HG03575 (cell line): ENCODE results near the gene OTOS.

Experiments used
- ATAC-seq: cut with Tn5 transposase; IDR thresholded peaks from one replicate; pipeline ENCODE4 v1.9.1; 2021; ENCODE audit not compliant: unreplicated experiment, insufficient number of reproducible peaks, low FRiP score; ENCODE audit errors: extremely low read depth

Gene OTOS

GRCh38 chr2:240155745-240156390 lies 15.4 kb upstream of the OTOS start:
- ATAC-seq, result no peak

DNA sequence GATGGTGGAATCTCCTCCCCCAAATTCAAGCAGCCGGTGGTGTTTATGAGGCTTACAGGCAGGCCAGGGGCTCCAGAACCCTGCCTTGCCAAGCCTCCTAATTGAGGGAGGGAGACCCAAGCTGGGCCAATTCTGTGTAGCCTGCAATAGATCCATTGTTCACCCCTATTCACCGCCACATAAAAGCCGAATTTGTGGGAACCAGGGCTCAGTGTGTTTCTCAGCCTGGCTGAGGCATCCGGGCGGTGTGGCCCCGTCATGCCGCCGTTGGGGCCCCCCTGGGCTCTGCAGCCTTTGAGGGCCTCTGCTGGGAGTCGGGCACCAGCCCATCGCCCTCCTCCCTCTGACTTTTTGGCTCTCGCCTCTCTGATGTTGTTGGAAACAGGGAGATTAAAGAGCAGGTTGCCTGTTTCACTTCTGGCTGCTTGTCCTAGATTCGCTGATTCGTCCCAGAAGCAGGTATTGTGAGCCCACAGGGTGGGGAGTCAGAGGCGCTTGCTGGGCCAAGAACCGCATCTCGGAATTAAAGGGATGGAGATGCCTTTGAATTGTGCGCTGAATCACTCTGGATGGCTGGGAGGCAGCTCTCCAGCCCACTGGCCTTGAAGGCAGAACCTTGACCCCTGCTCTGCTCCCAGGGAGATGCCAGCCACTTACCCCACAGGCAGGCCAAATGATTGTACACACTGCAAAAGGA lies 14.7 kb upstream of the OTOS start:
- ATAC-seq, result no peak

DNA sequence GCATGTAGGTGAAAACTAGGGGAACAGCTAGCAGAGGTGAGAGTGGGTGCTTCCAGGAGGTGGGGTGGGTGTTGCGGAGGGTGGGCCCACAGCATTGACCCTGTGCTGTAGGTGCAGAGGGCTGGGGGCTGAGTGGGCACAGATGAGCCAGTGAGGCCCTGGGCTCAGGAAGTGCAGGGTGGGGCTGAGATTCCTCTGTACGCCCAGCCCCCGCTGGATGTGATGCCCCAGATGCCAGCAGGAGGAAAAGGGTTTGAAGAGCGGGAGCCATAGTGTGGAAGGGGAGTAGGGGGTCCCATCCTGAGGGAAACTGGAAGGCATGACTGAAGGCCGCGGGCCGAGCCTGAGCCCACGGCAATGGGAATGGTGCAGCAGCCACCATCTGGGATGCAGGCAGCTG lies 14.1 kb upstream of the OTOS start:
- no peak for ATAC-seq

GRCh38 chr2:240153418-240153817 lies 13.0 kb upstream of the OTOS start:
- no peak for ATAC-seq

- ATAC-seq, result no peak
Observed at GRCh38 chr2:240151477-240152031, 11.1 kb upstream of the OTOS start.

- no peak for ATAC-seq
Observed at GRCh38 chr2:240149943-240150784, 9.7 kb upstream of the OTOS start.

DNA sequence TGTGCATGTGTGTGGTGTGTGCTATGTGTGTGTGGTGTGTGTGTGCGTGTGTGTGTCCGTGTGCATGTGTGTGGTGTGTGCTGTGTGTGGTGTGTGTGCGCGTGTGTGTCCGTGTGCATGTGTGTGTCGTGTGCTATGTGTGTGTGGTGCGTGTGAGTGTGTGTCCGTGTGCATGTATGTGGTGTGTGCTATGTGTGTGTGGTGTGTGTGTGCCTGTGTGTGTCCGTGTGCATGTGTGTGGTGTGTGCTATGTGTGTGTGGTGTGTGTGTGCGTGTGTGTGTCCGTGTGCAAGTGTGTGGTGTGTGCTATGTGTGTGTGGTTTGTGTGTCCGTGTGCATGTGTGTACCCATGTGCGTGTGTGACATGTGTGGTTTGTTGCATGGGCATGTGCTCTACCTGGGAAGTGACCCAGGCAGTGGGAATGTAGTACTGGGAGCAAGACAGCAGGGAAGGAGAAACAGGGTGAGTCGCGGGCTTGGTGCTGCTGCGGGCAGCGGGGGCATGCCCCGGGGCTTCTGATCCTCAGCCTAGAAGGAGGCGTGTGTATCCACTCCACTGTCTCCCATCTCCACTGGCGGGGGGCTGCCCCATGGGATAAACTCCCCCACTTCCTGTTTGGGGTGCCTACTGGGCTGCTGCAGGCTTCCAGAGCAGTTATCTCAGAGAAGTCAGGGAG lies 7.6 kb upstream of the OTOS start:
- no peak for ATAC-seq

GRCh38 chr2:240147382-240147781 lies 6.9 kb upstream of the OTOS start:
- no peak for ATAC-seq

- no peak for ATAC-seq
Observed at GRCh38 chr2:240146627-240147278, 6.3 kb upstream of the OTOS start.

- ATAC-seq, result no peak
Observed at GRCh38 chr2:240146141-240146561, 5.7 kb upstream of the OTOS start.

- ATAC-seq, result no peak
Observed at GRCh38 chr2:240145461-240145860, 5.0 kb upstream of the OTOS start.

DNA sequence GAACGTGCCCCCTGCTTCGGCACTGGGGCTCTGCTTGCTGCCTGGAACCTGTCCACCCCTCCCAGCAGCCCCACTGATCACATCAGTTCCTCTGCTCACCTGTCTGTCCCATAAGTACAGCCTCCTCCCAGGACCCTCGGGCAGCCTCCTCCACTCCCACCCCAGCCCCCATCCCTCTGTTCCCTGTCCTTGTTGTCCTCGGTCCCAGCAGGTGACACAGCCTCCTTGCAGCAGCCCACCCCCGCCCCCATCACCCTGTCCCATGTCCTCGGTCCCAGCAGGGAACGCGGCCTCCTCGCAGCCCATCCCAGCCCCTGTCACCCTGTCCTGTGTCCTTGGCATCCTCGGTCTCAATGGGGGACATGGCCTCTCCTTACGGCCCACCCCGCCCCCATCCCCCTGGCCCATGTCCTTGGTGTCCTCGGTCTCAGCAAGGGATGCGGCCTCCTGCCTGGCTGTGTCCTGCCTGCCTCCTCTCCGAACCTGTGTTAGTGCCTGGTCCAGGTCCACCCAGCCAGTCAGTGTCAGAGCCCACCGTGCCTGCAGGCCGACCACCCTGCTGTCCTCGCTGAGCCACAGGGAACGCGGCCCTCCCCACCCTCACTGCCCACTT lies 4.3 kb upstream of the OTOS start:
- ATAC-seq, result no peak

DNA sequence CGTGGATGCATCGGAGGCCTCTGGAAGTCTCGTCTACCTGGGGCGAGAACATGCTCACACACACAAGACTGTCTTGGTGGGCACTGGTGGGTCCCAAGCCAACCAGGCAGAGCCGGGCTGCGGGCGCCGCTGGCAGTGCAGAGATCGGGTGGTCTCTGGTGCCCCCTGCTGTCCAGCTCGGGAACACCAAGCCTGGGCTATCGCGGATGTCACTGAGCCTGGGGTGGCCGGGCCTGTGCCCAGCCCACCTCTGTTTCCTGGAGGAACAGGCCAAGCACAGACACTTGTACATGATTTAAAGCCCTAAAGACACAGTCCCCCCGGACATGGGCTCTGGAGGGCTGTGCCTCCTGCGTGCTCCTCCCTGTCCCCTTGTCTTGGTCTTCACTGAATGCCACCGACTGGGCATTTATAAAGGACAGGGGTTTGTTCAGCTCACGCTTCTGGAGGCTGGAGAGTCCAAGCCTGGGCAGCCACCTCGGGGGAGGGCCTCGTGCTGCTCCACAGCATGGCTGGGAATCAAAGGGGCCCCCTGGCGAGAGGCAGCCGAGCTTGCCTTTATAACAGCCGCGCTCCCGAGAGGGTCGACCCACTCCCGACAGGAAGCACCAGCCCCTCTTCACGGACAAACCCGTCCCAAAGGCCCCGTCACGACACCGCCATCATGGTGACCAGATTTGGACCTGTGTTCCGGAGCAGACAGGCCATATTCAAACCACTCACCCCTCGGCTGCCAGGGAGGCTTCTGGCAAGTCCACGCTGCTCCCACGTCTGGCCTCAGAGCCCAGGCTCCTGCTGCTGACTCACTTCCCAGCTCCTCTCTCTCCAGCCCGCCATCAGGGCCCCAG lies 3.6 kb upstream of the OTOS start:
- ATAC-seq, result no peak

GRCh38 chr2:240143276-240143675 lies 2.8 kb upstream of the OTOS start:
- no peak for ATAC-seq

DNA sequence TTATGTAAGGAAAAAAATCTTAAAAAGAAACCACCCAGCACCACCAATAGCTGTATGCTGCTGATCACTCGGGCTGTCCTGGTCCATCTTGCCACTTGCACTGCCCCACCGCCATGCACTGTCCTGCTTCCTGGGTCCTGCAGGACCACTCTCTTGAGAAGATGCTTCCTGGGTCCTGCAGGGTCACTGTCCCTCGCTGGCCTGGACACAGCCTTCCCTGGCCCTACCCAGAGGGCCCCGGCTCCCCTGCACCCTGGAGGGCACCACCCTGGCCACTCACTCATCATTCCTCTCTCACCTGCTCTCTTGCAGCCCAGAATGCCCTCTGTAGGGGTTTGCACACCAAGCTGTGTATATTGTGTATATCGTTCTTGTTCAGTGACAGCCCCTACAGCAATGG lies 2.4 kb upstream of the OTOS start:
- ATAC-seq, result no peak

GRCh38 chr2:240142256-240142775 lies 1.9 kb upstream of the OTOS start:
- ATAC-seq, result no peak

GRCh38 chr2:240141736-240142135 lies 1.3 kb upstream of the OTOS start:
- ATAC-seq, result no peak
